A549 (cell line): ENCODE data around the gene HAO1.

Source experiments
- CBX8 ChIP-seq: fragments of 200-600 bp; sonication (generic); IDR thresholded peaks from 2 replicates; pipeline ENCODE4 v1.6.1; 2016
- CTCF ChIP-seq: fragments of >200 bp; sonication (Bioruptor Twin); formaldehyde crosslinking; IDR thresholded peaks from 3 replicates; pipeline ENCODE4 v1.5.1; 2016
- EP300 ChIP-seq, 2 experiments: fragments of >200 bp; sonication (Bioruptor Twin); formaldehyde crosslinking; IDR thresholded peaks; 2 replicates in 1 of 2; 3 replicates in 1 of 2; pipeline ENCODE4 v1.6.1; 2016 to 2017
- ESRRA ChIP-seq: fragments of 150-350 bp; IDR thresholded peaks from 2 replicates; pipeline ENCODE4 v1.6.1; 2014; ENCODE audit warnings: mild to moderate bottlenecking, low read length, borderline replicate concordance
- GATA3 ChIP-seq: IDR thresholded peaks from 2 replicates; pipeline ENCODE4 v1.6.1; 2012; ENCODE audit warnings: borderline replicate concordance
- MAX ChIP-seq: IDR thresholded peaks from 2 replicates; pipeline ENCODE4 v1.6.1; 2012
- MAZ ChIP-seq: fragments of 150-350 bp; IDR thresholded peaks from 2 replicates; pipeline ENCODE4 v1.6.1; 2014; ENCODE audit warnings: antibody characterized with exemption, low read depth, low read length, borderline replicate concordance
- POLR2A ChIP-seq: IDR thresholded peaks from 2 replicates; pipeline ENCODE4 v1.6.1; 2012; ENCODE audit warnings: mild to moderate bottlenecking, low read length
- REST ChIP-seq: fragments of 200-600 bp; sonication (generic); IDR thresholded peaks from 2 replicates; pipeline ENCODE4 v1.6.1; 2016; ENCODE audit warnings: antibody characterized with exemption, mild to moderate bottlenecking, moderate library complexity
- USF2 ChIP-seq: fragments of 450-650 bp; IDR thresholded peaks from 2 replicates; pipeline ENCODE4 v1.6.1; 2014; ENCODE audit warnings: antibody characterized with exemption

GRCh38 chr20:7974785-7975435, 34.7 kb upstream of the HAO1 start:
- TF ChIP-seq GATA3 (no peak), POLR2A (no peak), CTCF (no peak), USF2 (no peak), MAX (no peak), EP300 (IDR thresholded peaks at IDR 0.05) (no peak), REST (no peak), CBX8 (no peak), ESRRA (no peak), MAZ (no peak)
